ENCODE data around the gene PANX1.
"Not testable (repeated sequence)": the region's sequence is repeated elsewhere in the genome, so short reads cannot be mapped to it uniquely, and the experiment has no call there.

Gene PANX1

DNA sequence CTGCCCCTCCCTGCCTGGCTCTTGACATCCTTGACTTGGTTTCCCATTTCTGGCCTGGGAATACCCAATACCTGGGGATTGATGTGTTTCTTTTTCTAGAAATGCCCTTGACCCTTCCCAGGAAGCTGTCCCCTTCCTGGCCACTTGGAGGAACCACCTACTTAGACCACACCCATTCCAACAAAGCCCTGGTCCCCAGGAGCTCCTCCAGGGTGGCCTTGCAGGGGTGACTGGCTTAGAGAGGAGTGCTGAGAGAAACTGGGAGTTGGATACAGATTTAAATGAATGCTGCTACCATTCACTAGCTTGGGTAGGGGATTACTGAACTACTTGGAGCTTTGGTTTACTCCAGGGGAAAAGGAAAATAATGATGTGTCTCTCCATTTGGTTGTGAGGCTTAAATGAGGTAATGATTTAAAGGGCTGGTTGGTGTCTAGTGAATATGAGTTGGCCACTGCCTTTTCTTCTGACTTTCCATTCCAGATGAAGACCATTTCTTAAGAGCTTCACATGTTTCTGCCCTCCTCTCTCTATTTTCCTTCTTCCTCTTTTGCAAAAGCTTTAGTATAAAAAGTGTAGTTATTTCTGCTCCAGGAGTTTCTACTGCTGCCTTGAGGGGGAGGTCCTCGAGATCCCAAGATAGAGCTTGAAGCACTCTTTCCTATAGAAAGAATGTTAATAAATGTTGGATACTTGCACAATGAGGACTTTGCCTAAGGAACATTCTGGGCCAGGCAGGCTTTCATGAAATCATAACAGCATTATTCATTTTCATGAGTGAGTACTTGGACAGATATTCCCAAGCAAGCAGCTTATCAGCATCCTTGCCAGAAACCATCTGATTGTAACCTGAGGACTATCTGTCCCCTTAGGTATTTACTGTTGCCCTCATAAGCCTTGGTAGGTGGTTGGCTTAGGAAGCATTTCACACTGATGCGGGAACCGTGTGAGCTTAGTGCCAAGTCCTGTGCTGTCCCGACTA lies 22.4 kb downstream of the PANX1 start:
- DNase-seq, result no peak

DNA sequence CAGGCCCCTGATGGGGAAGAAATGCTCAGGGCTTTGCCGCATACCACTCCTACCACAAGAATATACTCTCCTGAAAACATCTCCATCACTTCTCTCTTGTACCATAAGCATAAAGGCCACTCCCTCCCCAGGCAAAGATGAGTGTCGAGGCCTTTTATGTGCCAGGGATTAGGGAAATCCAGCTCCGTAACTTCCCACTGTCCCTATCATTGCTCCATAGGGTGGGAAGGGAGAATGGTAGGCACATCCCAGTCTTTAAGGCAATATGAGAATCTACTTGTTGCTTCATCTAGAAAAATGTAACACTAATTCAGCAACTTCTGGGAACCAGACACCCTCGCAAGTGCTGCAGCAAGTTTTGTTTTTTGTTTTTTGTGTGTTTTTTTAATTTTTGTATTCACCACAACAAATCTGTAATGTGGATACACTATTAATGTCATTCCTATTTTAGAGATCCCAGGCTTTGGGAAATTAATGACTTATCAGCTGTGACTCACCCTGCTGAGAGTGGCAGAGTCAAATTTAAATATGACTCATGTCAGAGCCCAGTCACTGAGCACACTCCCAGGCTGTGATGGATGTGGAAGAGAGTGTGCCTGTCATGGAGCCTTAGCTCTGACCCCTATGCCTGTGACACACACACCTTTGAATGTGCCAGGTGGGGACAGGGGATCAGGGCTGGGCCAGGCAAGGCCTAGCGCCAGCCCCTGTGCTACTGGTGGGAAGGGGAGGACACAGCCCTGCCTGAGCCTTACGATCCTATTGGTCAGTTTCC lies 23.4 kb downstream of the PANX1 start:
- no peak for DNase-seq

DNA sequence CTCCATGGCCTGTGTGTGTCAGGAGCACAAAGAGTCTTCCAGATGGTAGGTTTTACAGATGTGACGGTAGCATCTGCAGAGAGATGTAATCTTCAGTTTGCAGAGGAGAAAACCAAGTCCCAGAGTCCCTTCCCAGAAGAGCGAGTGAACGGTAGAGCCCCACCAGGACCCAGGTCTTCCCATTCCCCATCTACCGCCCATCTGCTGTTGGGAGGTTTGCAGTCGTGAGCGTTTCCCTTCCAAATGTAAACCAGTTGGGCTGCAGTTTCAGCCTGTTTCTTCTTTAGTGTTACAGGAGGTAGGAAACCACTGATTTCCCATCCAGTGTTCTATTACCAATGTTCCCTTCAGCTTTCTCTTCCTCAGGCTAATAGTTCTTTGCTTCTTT lies 24.0 kb downstream of the PANX1 start:
- DNase-seq, result no peak

DNA sequence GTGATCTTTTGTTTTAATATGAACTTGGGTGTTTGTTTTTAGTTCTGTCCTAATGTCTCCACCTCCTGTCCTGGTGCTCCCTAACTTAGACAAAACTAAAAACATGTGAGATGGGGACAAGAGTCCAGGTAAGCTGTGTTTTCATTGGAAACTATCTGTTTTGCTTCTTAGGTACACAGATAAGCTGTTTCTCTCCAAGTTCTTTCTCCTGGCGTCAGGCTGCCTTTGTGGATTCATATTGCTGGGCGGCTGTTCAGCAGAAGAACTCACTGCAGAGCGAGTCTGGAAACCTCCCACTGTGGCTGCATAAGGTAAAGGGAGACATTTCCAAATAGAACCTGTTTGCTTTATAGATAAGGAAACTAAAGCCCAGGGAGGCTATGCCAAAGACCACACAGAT lies 24.7 kb downstream of the PANX1 start:
- DNase-seq, result no peak

DNA sequence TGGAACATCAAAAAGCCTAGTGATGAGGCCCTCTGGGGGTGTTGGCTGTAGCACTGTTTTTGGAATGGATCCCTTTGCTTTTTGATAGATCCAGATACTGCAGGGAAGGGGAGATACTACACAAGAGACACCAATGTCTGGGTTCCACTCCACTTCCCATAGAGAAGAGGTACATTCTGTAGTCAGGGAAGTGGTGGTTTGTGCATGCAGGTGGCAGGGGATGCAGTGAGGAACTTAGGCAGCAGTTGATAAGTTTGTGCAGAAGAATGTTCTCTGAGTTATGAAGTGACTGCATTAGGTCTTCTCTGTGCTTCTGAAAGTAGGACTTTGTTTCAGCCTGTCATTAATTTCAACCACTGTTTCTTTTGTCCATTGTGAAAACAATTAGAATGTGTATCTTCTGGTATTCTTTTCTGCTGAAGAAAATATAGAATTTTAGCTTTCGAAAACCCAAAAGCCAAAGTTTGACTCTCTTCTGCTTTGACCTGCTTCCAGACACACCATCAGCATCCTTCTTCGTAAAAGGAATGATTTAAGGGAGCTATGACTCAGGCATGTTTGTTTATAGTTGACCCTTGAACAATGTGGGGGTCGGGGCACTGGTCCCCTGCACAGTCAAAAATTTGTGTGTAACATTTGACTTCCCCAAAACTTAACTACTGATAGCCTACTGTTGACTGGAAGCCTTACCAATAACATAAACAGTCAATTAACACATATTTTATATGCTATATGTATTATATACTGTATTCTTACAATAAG lies 25.6 kb downstream of the PANX1 start:
- DNase-seq, result no peak

- not testable (repeated sequence) for DNase-seq
Measured at GRCh38 chr11:94157339-94157738, 28.7 kb downstream of the PANX1 start.

GRCh38 chr11:94168882-94169281 lies 40.2 kb downstream of the PANX1 start:
- DNase-seq, result no peak

GRCh38 chr11:94169516-94169915 lies 40.9 kb downstream of the PANX1 start:
- no peak for DNase-seq

DNA sequence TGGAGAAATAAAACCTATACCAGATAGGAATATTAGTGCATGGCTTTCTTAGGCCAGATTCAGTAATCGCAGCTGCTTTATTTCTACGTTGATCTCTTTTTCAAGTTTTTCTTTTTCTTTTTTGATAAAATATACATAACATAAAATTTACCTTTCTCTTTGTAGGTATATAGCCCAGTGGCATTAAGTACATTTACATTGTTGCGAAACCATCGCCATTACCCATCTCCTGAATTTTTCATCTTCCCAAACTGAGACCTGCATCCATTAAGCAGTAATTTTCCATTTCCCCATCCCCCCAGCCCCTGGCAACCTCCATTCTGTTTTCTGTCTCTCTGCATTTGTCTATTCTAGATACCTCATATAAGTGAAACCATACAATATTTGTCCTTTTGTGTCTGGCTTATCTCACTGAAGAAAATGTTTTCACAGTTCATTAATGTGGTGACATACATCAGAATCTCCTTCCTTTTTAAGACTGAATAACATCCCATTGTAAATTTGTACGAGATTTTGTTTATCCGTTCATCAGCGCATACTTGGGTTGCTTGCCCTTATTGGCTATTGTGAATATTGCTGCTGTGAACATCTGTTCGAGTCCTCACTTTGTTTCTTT lies 41.4 kb downstream of the PANX1 start:
- DNase-seq, result no peak

- DNase-seq, result no peak
Measured at GRCh38 chr11:94170953-94171352, 42.3 kb downstream of the PANX1 start.

- DNase-seq, result no peak
Measured at GRCh38 chr11:94171693-94172440, 43.2 kb downstream of the PANX1 start.

DNA sequence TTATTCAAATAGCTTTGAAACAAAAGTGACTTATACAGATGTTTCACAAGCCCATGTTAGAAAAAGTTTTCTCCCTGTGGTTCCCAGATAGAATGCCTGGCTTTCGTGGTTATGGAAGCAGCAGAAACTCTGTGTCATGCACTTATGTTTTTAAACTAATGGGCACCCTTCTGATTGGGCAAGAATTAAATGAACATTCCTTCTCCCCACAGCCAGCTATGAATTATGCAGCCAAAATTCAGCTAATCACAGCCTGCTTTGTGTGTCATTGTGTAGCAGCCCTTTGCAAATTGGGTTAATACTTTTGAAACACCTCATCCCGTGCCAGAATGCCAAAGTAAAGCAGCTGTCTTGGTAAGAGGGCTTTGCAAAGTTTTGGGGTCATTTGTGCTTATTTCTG lies 46.9 kb downstream of the PANX1 start:
- no peak for DNase-seq

GRCh38 chr11:94178331-94178730 lies 49.7 kb downstream of the PANX1 start:
- no peak for DNase-seq

DNA sequence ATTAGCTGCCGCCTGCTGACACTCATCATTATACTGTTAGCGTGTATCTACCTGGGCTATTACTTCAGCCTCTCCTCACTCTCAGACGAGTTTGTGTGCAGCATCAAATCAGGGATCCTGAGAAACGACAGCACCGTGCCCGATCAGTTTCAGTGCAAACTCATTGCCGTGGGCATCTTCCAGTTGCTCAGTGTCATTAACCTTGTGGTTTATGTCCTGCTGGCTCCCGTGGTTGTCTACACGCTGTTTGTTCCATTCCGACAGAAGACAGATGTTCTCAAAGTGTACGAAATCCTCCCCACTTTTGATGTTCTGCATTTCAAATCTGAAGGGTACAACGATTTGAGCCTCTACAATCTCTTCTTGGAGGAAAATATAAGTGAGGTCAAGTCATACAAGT lies 51.1 kb downstream of the PANX1 start:
- DNase-seq, result no peak

- DNase-seq, result no peak
Measured at GRCh38 chr11:94181526-94181925, 52.9 kb downstream of the PANX1 start.

GRCh38 chr11:94181943-94182342 lies 53.3 kb downstream of the PANX1 start:
- DNase-seq, result no peak

DNA sequence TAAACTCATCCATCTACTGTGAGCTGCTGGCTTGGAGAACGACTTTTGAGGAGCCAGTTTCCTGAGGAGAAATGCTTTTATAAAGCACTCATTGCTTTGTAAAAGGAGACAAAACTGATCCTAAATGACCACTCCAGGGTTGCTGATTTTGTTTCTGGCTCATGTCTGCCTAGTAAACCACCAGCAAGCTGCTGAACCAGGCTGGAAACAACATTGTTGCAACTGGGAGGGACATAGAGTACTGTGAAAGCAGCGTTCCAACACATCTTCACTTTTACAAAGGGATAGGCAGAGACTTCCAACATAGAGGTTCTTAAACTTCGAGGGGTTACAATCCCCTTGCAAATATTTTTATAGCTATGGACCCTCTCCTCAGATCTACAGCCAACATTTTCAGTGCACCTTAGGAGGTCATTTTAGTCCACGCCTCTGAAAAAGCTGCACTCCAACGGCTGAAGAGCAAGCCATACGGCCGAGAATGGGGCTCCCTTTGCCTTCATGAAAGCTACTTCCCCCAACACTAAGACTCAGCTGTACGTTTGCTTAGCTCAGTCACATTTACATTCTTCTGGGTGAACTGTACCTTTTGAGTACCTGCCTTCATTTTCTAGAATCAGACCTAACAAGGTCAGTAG lies 54.7 kb downstream of the PANX1 start:
- no peak for DNase-seq

- DNase-seq, result no peak
Measured at GRCh38 chr11:94183886-94184264, 55.2 kb downstream of the PANX1 start.

- no peak for DNase-seq
Measured at GRCh38 chr11:94184362-94184761, 55.7 kb downstream of the PANX1 start.

- DNase-seq, result no peak
Measured at GRCh38 chr11:94184846-94185245, 56.2 kb downstream of the PANX1 start.

GRCh38 chr11:94185416-94186084 lies 56.9 kb downstream of the PANX1 start:
- no peak for DNase-seq
